Epithelial cell of esophagus (primary cell): Measurements from ENCODE around the gene CNTN5.

ENCODE experiments used
- DNase-seq: peaks from one replicate; pipeline ENCODE4 v3.0.0; 2010; ENCODE audit warnings: low read depth
- H3K4me3 ChIP-seq: 2 replicates; pipeline ENCODE4 v1.5.1; 2011; ENCODE audit warnings: mild to moderate bottlenecking, low read length, control low read depth
- TF ChIP-seq, protein P1 (sequence below): IDR thresholded peaks from 2 replicates; pipeline ENCODE4 v1.5.1; 2011; ENCODE audit warnings: low read depth, mild to moderate bottlenecking, low read length, control low read depth, inconsistent platforms; ENCODE audit not compliant: insufficient read depth; ENCODE audit errors: missing control alignments

Gene CNTN5

DNA sequence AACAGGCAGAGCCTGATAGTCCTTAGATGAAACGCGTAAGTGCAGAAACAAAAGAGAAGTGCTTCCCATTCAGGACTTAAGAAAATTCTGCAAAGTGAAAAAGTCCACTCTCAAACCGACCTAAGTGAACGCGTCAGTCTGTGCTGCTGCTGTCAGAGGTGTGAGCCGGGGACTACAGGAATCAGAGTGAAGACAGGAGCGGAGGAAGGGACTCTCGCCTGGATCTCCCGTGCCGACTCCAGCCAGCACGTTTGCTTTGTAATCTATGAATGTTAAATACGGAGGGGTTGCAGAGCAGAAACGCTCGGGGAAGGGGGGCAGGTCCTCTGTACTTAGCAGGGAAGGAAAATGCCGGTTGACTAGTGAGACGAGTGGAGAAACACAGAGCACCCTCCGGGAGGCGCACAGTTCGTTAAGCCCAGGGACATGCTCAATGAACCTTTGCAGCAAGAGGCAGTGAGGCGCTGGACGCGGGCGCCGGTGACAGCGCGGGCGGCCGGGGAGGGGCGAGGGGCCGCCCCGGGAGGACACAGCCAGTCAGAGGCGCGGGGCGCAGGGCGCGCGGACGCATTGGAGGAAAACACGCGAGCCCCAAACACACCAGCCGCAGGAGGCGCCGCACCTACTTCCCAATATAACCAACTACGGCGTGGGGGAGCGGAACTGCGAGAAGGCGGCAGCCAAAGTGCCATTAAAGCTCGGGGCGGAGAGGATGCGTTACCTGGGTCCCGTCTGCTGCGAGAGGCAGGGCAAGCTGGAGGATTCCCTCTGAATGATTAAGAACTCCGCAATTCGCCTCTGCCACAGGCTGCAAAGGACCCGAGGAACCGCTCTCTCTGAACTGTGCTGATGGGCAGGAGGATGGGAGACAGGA is at the start of gene CNTN5:
TSS of gene CNTN5 (plus strand) at position 598 of the 874 bp plus-strand sequence.
- peak within 1 kb of the TSS; percentile 25 for H3K4me3 ChIP-seq
- DNase-seq: peak; percentile 49
- TF ChIP-seq, protein P1, sequence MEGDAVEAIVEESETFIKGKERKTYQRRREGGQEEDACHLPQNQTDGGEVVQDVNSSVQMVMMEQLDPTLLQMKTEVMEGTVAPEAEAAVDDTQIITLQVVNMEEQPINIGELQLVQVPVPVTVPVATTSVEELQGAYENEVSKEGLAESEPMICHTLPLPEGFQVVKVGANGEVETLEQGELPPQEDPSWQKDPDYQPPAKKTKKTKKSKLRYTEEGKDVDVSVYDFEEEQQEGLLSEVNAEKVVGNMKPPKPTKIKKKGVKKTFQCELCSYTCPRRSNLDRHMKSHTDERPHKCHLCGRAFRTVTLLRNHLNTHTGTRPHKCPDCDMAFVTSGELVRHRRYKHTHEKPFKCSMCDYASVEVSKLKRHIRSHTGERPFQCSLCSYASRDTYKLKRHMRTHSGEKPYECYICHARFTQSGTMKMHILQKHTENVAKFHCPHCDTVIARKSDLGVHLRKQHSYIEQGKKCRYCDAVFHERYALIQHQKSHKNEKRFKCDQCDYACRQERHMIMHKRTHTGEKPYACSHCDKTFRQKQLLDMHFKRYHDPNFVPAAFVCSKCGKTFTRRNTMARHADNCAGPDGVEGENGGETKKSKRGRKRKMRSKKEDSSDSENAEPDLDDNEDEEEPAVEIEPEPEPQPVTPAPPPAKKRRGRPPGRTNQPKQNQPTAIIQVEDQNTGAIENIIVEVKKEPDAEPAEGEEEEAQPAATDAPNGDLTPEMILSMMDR: peak; percentile 14

DNA sequence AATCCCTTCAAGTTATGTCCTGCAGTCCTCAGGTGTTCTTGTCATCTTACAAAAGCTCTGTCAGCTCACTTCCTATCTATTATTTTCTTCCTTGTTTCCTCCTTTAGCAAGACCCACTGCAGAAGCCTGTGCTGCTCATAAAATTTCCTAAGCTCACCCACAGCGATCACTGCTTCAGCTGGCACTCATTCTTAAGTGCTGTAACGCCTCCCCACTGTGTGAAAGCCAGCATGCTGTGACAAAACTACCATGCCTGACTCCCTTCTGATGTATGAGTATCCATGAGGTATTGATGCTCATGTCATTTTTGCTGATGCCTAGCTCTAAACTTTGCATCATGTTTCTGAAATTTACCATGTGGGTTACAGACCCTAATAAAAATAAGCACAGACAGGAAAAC is 41.5 kb upstream of the CNTN5 start:
- DNase-seq: no peak
- no peak overlapping the region for H3K4me3 ChIP-seq
- TF ChIP-seq, protein P1: no peak

DNA sequence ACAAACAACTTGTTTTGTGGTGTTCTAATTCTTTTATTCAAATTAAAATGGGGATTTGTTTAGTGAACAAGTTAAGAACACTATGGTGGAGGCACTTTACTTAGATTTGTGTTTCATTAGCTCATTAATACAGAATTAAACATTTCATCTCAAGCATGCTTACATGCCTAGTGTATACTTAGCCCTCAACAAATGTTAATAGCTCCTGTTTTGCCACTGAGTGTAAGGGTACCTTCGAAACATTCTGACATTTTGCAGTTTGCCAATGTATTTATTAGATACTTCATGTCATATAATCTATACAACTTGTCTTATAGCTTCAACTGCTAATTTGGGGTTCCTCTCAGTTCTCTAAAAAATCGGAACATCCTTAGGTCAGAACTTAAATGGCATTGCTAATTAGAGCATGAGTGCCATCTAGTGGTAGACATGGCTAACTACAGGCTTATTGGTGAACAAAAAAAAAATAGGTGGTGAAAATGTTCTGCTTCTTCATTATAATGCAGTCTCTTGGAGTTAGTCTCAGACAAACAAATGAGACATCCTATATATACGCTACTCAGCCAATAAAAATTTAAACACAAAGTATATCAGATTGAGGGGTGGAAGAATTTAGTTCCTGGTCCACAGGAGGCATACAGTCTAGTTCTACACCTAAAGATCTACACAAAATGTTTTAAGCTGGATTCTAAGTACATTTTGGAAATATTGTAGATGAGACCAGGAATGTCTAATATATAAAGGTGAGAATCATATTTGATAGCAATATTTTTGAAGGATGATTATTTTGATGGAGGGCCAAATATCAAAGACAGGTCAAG is 4.9 kb upstream of the CNTN5 start:
- peak; percentile 56 for DNase-seq

DNA sequence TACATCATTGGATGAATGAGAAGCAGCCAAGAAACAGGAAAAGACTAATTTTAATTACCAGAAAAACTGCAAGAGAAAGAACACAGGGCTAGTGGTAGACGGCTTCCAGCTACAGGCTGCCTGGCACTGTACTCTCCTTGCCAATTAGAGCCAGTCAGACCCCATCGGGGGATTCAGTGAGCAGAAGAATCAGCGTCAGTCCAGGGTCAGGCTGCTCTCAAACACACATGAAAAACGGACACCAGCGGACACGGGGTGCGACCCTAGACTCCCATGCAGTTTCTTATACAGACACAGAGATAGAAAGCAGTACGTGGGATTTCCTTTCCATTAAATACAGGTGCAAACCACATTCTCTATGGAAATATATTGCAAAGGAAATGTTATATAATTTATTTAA is 1.1 kb upstream of the CNTN5 start:
- no peak overlapping the region for H3K4me3 ChIP-seq
- TF ChIP-seq, protein P1: no peak
- no peak for DNase-seq

More for the DNA sequence above, 4.9 kb upstream of the CNTN5 start:
- TF ChIP-seq, protein P1: peak; percentile 85
- no peak overlapping the region for H3K4me3 ChIP-seq

DNA sequence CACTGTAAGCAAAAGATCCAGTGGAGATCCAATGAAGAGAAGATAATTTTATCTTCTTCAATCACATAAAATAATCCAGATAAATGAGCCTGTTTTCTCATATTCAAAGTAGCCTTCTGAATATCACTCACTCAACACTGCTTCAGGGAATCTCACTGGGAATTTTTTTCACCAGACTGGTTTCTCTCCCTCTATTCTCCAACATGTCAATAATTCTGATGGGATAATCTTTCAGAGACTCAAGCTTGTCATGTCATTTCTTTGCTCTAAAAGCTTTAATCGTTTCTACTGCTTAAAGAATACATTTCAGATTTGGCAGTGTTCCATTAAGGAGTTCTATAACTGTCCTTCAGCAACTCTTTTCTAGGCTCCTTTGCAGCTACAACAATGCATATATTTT is 16.3 kb downstream of the CNTN5 start:
- H3K4me3 ChIP-seq: no peak overlapping the region
- TF ChIP-seq, protein P1: no peak
- DNase-seq: no peak

DNA sequence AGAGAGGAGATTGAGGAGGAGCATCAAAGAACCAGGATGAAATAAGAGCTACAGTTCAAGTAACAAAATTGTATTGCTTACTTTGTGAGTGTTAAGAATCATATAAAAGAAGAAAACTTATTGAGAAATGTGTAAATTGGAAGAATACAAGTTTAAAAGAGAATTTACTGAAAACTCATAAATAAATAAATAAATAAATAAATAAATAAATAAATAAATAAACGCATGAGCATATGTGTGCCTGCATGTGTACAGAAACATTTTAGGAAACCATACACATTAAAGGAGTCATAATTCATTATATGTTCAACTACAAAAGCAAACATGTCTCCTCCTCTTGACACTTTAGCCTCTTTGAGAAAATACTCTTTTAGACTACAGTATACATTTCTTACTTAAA is 42.6 kb downstream of the CNTN5 start:
- no peak for DNase-seq
- no peak overlapping the region for H3K4me3 ChIP-seq
- TF ChIP-seq, protein P1: no peak
